HG03469 (cell line): ENCODE results near the gene DNAJC16.

Source experiments
- ATAC-seq: cut with Tn5 transposase; IDR thresholded peaks from one replicate; pipeline ENCODE4 v1.9.1; 2021; ENCODE audit warnings: mild to moderate bottlenecking, moderate library complexity, moderate number of reproducible peaks; ENCODE audit not compliant: unreplicated experiment

DNAJC16 gene

DNA sequence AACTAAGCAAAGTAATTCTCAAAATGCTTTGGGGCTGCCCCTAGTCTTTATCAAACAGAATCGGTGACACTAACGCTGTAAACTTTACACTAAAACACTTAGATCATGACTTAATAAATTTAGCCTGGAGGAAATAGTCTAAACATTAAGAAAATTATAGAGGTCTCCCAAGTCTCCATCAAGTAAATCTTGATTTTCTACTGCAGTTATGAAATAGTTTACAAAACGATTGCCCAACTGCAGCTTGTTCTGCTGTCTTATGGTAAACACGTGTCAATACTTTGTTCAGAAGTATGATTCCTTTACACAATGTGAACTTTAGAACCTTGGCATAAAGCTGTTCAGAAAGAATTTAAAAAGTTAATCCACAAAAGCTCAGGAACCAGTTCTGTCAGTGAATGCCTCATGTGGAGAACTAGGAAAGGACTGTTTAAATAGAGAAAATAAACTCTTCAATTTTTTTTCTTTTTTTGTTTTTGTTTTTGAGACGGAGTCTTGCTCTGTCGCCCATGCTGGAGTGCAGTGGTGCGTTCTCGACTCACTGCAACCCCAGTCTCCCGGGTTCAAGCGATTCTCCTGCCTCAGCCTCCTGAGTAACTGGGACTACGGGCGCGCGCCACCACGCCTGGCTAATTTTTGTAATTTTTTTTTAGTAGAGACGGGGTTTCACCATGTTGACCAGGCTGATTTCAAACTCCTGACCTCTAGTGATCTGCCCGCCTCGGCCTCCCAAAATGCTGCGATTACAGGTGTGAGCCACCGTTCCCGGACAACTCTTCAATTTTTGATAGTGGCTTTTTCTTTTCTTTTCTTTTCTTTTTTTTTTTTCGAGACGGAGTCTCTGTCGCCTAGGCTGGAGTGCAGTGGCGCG is 92.2 kb downstream of the DNAJC16 start:
- no peak for ATAC-seq

DNA sequence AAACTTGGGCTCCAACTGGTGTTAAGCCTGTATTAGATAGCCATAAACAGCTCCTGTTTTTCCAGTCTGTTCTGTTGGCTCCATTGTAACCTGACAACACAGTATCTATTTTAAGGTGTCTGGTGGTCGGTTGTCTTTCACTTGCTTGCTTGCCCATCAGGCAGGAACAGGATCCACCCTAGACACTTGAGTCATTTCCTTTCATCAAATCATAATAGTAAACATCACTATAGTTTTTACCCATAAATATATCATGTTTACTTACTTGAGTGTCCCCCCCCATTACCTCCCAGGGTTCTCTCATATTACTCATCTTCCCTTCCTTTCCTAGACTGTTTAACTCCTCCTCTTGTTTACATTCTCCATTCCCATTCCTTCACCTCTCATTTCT is 93.5 kb downstream of the DNAJC16 start:
- ATAC-seq: no peak

DNA sequence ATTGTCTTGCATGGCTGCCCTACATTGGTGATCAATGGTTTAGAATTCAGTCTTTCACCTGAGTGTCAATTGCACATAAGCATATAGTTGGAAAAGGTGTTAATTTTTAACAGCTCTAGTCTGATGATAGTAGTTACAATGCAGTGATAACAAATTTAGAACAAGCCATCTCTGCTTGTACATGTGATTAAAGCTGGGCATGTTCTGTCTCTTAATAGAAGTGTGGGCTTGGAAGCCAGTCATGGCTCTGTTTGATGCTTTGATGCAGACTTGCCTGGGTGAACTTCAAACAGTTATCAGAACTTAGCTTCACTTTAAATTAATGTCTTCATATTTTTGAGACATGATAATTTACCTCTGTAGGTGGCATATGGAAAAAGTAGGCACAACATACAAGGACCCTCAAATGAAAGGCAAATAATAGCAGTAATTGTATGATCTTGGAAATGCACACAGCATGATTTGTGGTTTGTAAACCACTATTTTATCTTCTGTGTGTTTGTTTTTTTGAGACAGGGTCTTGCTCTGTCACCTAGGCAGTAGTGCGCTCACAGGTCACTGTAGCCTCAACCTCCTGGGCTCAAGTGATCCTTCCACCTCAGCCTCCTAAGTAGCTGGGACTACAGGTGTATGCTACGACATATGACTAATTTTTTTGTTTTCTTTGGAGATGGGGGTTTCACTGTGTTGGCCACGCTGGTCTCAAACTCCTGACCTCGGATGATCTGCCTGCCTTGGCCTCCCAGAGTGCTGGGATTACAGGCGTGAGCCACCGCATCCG is 94.4 kb downstream of the DNAJC16 start:
- ATAC-seq: no peak

DNA sequence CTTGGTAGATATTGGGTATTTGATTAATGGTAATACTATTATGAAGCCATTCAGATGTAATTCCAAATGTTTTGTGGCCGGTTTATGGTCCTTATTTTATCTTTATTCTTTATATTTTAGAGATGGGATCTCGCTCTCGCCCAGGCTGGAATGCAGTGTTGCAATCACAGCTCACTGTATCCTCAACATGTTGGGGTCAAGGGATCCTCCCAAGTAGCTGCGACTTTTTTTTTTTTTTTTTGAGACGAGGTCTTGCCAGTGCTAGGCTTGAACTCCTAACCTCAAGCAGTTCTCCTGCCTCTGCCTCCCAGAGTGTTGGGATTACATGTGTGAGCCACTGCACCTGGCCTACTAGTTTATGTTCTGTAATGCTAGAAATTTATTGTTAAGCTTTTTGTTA is 95.3 kb downstream of the DNAJC16 start:
- no peak for ATAC-seq

DNA sequence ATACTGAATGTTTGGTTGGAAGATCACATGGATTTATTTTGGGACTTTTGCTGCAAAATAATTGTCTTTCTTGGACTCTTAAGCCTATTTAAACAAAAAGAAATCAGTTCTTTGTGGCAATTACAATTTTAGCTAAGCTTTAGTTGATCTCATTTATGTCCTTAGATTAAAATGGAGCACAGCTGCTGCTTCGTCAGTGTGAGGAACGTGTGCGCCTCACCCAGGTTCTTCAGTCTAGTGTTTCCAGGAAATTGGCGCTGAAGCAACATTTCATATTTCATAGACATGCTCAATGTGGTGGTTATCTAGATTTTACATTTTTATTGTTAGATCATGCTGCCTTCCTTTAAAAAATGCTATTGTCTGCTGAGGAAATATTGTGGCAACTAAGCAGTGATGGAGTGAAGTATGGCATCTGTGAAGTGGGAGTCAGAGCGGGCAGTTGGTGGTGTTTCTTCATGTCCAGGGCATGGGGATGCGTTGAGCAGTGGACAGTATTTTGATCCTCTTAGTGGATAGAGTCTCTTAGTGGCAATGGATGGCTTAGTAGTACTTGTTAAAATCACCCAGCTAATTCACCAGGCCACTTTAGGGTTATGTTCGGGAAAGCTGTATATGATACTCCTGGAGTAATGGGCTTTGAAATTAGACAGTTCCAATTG is 96.2 kb downstream of the DNAJC16 start:
- ATAC-seq: no peak

DNA sequence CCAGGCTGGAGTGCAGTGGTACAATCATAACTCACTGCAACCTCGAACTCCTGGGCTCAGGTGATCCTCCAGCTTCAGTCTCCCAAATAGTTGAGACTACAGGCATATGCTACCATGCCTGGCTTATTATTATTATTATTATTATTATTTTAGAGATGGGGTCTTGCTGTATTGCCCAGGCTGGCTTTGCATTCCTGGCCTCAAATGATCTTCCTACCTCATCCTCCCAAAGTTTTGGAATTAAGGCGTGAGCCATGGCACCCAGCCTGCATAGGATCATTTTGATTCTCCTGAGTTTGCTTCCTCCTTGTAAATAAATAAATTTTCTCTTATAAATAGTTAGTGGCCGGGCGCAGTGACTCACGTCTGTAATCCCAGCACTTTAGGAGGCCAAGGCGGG is 96.8 kb downstream of the DNAJC16 start:
- no peak for ATAC-seq

DNA sequence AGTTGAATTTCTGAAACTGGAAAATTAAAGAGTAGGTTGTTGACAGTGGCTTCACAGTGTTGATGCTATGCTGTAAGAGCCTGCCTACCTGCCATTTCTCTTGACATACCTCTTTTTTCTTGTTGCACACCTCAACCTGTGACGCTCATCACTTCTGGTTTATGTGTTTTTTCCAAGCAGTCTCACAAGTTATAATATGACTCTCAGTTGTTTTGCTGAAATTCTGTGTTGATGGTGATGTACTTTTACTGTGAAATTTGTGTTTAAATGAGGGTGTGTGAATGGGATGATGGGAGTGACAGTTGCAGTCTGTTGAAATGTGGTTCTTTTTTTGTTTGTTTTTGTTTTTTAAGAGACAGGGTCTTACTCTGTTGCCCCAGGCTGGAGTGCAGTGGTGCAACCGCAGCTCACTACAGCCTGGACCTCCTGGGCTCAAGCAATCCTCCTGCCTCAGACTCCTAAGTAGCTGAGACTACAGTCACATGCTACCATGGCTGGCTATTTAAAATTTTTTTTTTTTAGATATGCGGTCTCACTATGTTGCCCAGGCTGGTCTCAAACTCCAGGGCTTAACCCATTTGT is 97.6 kb downstream of the DNAJC16 start:
- no peak for ATAC-seq

DNA sequence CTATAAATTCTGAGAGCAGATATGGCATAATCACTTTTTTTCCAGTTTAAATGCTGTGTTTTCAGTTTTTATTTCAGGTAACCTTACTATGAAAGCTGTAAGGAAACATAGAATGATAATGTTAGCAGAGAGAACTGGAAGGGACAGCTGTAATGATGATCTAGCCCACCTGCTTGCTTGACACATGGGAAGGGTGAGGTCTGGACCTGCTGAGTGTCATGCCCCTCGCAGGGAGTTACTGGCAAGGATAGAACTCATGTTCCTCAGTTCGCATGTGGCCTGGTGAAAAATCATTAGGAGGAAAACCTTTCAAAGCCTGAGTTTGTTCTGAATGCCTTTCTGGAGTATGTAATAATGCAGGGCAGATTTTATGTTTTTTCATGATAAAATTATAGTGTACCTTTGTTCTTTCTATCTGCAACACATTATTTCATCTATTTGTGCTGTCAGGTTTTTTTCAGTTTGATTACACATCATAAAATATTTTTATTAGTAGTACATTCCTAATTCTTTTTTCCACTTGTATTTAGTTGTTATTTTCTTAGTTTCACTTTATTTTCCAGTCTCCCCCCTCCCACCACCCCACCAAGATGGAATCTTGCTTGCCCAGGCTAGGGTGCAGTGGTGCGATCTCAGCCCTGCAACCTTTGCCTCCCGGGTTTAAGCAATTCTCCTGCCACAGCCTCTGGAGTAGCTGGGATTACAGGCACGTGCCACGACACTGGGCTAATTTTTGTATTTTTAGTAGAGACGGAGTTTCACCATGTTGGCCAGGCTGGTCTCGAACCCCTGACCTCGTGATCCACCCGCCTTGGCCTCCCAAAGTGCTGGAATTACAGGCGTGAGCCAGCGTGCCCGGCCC is 98.6 kb downstream of the DNAJC16 start:
- no peak for ATAC-seq
